Loucy (cell line): ENCODE measurements around the gene HS3ST4.

Experiments used
- CTCF ChIP-seq: fragments of 200-600 bp; sonication (generic); conservative IDR thresholded peaks from 2 replicates; pipeline ENCODE4 v1.5.1; 2014; ENCODE audit warnings: mild to moderate bottlenecking, antibody characterized with exemption, low read length
- EZH2phosphoT487 ChIP-seq: fragments of 200-600 bp; IDR thresholded peaks from 2 replicates; pipeline ENCODE4 v1.6.1; 2018; ENCODE audit warnings: antibody characterized with exemption, mild to moderate bottlenecking, moderate library complexity, borderline replicate concordance

- TF ChIP-seq CTCF (no peak), EZH2phosphoT487 (no peak)
Observed at GRCh38 chr16:26053889-26054288, 362.1 kb downstream of the HS3ST4 start.
